Liver (tissue), 9 donors: ENCODE results near the gene COX7A2. TPM values are rescaled to one million over a fixed set of nuclear protein-coding genes. Genes with fewer than 3 reads are reported as not detected.

ENCODE experiments used
- DNase-seq: peaks from one replicate; pipeline ENCODE4 v3.0.0-alpha.2; 2017; ENCODE audit warnings: low spot score
- H3K27ac ChIP-seq, 2 donors: one replicate each; pipeline ENCODE4 v1.7.0; 2013; ENCODE audit warnings: inconsistent platforms in 2 of 2, low read length in 2 of 2, control low read depth in 1 of 2, low read depth in 1 of 2, mild to moderate bottlenecking in 1 of 2
- H3K27me3 ChIP-seq, 4 donors: one replicate each; pipeline versions ENCODE4 v1.6.1 to v1.7.0; 2013; ENCODE audit warnings: low read length in 3 of 4, inconsistent platforms in 1 of 4, mild to moderate bottlenecking in 1 of 4, moderate library complexity in 1 of 4; ENCODE audit not compliant: control insufficient read depth in 4 of 4, insufficient read depth in 4 of 4
- H3K36me3 ChIP-seq, 4 donors: one replicate each; pipeline versions ENCODE4 v1.6.1 to v1.7.0; 2013; ENCODE audit warnings: low read length in 3 of 4, mild to moderate bottlenecking in 3 of 4, low read depth in 1 of 4, moderate library complexity in 1 of 4; ENCODE audit not compliant: control insufficient read depth in 4 of 4, insufficient read depth in 3 of 4
- H3K4me1 ChIP-seq, 4 donors: one replicate each; pipeline versions ENCODE4 v1.6.1 to v1.7.0; 2013; ENCODE audit warnings: low read length in 3 of 4, mild to moderate bottlenecking in 3 of 4, moderate library complexity in 1 of 4; ENCODE audit not compliant: control insufficient read depth in 4 of 4, insufficient read depth in 4 of 4
- H3K4me3 ChIP-seq, 3 donors: one replicate each; pipeline versions ENCODE4 v1.6.1 to v1.7.0; 2013; ENCODE audit warnings: low read length in 3 of 3, control low read depth in 1 of 3, low read depth in 1 of 3, mild to moderate bottlenecking in 1 of 3
- H3K9ac ChIP-seq, 2 donors: one replicate each; pipeline ENCODE4 v1.7.0; 2013; ENCODE audit warnings: low read length in 2 of 2, mild to moderate bottlenecking in 2 of 2, moderate library complexity in 2 of 2, control low read depth in 1 of 2, low read depth in 1 of 2
- H3K9me3 ChIP-seq, 4 donors: one replicate each; pipeline versions ENCODE4 v1.6.1 to v1.7.0; 2013; ENCODE audit warnings: low read length in 3 of 4; ENCODE audit not compliant: control insufficient read depth in 4 of 4
- ATF3 ChIP-seq: IDR thresholded peaks from 2 replicates; pipeline ENCODE4 v1.6.1; 2016; ENCODE audit warnings: antibody characterized with exemption
- CTCF ChIP-seq: fragments of 150-350 bp; IDR thresholded peaks from 2 replicates; pipeline ENCODE4 v1.5.1; 2017; ENCODE audit warnings: improper control_type of control experiment, low read depth, low read length; ENCODE audit not compliant: missing input control
- EGR1 ChIP-seq, 2 donors: IDR thresholded peaks; 2 replicates each; pipeline ENCODE4 v1.6.1; 2016 to 2018; ENCODE audit warnings: antibody characterized with exemption in 2 of 2, low read depth in 2 of 2
- FOXA1 ChIP-seq: IDR thresholded peaks from 2 replicates; pipeline ENCODE4 v1.6.1; 2016; ENCODE audit warnings: antibody characterized with exemption
- FOXA2 ChIP-seq: IDR thresholded peaks from 2 replicates; pipeline ENCODE4 v1.6.1; 2016; ENCODE audit warnings: antibody characterized with exemption
- GABPA ChIP-seq, 2 donors: IDR thresholded peaks in 1 of 2; conservative IDR thresholded peaks in 1 of 2; 2 replicates each; pipeline ENCODE4 v1.6.1; 2016; ENCODE audit warnings: antibody characterized with exemption in 2 of 2, mild to moderate bottlenecking in 1 of 2, moderate library complexity in 1 of 2
- HNF4A ChIP-seq, 2 donors: conservative IDR thresholded peaks; 2 replicates each; pipeline ENCODE4 v1.6.1; 2016; ENCODE audit warnings: antibody characterized with exemption in 2 of 2, mild to moderate bottlenecking in 2 of 2
- HNF4G ChIP-seq: IDR thresholded peaks from 2 replicates; pipeline ENCODE4 v1.6.1; 2016; ENCODE audit warnings: antibody characterized with exemption
- JUND ChIP-seq, 2 donors: IDR thresholded peaks; 2 replicates each; pipeline ENCODE4 v1.6.1; 2016; ENCODE audit warnings: antibody characterized with exemption in 2 of 2
- MAX ChIP-seq: IDR thresholded peaks from 2 replicates; pipeline ENCODE4 v1.6.1; 2016; ENCODE audit warnings: antibody characterized with exemption
- NR2F2 ChIP-seq: IDR thresholded peaks from 2 replicates; pipeline ENCODE4 v1.6.1; 2016; ENCODE audit warnings: antibody characterized with exemption
- RAD21 ChIP-seq, 2 donors: IDR thresholded peaks; 2 replicates each; pipeline ENCODE4 v1.6.1; 2016; ENCODE audit warnings: antibody characterized with exemption in 2 of 2, mild to moderate bottlenecking in 2 of 2
- REST ChIP-seq: IDR thresholded peaks from 2 replicates; pipeline ENCODE4 v1.6.1; 2016; ENCODE audit warnings: antibody characterized with exemption, mild to moderate bottlenecking
- RXRA ChIP-seq, 2 donors: IDR thresholded peaks; 2 replicates each; pipeline ENCODE4 v1.6.1; 2017 to 2018; ENCODE audit warnings: antibody characterized with exemption in 2 of 2, mild to moderate bottlenecking in 1 of 2
- SP1 ChIP-seq: IDR thresholded peaks from 2 replicates; pipeline ENCODE4 v1.6.1; 2018; ENCODE audit warnings: antibody characterized with exemption, mild to moderate bottlenecking
- TAF1 ChIP-seq: conservative IDR thresholded peaks from 2 replicates; pipeline ENCODE4 v1.6.1; 2016; ENCODE audit warnings: antibody characterized with exemption, mild to moderate bottlenecking
- YY1 ChIP-seq: IDR thresholded peaks from 2 replicates; pipeline ENCODE4 v1.6.1; 2016; ENCODE audit warnings: antibody characterized with exemption, mild to moderate bottlenecking
- ZBTB33 ChIP-seq: IDR thresholded peaks from 2 replicates; pipeline ENCODE4 v1.6.1; 2016; ENCODE audit warnings: antibody characterized with exemption
- polyA plus RNA-seq, 2 donors: library from polyadenylated mRNA; stranded (reverse) in 1 of 2; unstranded in 1 of 2; fragments of 200-250 nt in 1 of 2; fragments of >200 nt in 1 of 2; fragmentation: Nextera tagmentation in 1 of 2; extraction: Ambion mirVana in 1 of 2; gene quantifications; one replicate each; pipeline versions ENCODE4 v1.2.1 to v1.2.3, GENCODE V29; 2013 to 2015
- total RNA-seq, 2 donors: library from RNA; depleted of rRNA; stranded (reverse); fragments of >200 nt; gene quantifications; one replicate each; pipeline ENCODE4 v1.2.3, GENCODE V29; 2014
- donor health status: healthy.
- donor health status: healthy.
- donor health status: healthy.
- donor health status: healthy.
- donor health status: healthy.

The COX7A2 gene
- total and polyA plus RNA-seq, 4 donors: 69.8 to 583 (median 289) TPM

- TF ChIP-seq ZBTB33 (no peak), RAD21 (IDR thresholded peaks at IDR 0.05) (no peak), RXRA (IDR thresholded peaks at IDR 0.05) (no peak), NR2F2 (no peak)
These were observed 7.0 kb upstream of the COX7A2 start (continued) for GRCh38 chr6:75250552-75250951.

GRCh38 chr6:75249837-75250236 lies 6.2 kb upstream of the COX7A2 start:
- Histone ChIP-seq H3K9me3 (no peaks in the 10 kb centered on the region), H3K4me3 (no peak overlapping the region)
- no peak for TF ChIP-seq NR2F2
- TF ChIP-seq ATF3: no peak
- TF ChIP-seq CTCF: no peak
- TF ChIP-seq YY1: no peak
- no peak for TF ChIP-seq ZBTB33
- no peak for TF ChIP-seq RXRA (IDR thresholded peaks at IDR 0.05)
- no peak for TF ChIP-seq HNF4G
- TF ChIP-seq TAF1: no peak
- TF ChIP-seq HNF4A (conservative IDR thresholded peaks at IDR 0.05): no peak
- no peak for TF ChIP-seq EGR1 (IDR thresholded peaks at IDR 0.05; ENCODE audit: low read depth in 2 of 2)
- no peak for TF ChIP-seq RAD21 (IDR thresholded peaks at IDR 0.05)
- TF ChIP-seq JUND (IDR thresholded peaks at IDR 0.05): no peak
- TF ChIP-seq FOXA1: no peak
- TF ChIP-seq MAX: no peak
- no peak for TF ChIP-seq SP1
- no peak for TF ChIP-seq REST
- no peak for TF ChIP-seq FOXA2
- no peak for TF ChIP-seq GABPA (IDR thresholded peaks at IDR 0.05 in 1 of 2, conservative IDR thresholded peaks at IDR 0.05 in 1 of 2)

More at GRCh38 chr6:75249837-75250236, 6.2 kb upstream of the COX7A2 start:
- Histone ChIP-seq H3K27ac (no peak overlapping the region), H3K36me3 (peaks cover 0 to 11% (median 4%) of the 10 kb centered on the region in 4 donors), H3K27me3 (no peaks in the 10 kb centered on the region), H3K4me1 (no peaks in the 10 kb centered on the region), H3K9ac (no peak overlapping the region)
- DNase-seq: no peak
